Stimulated activated CD8-positive, alpha-beta memory T cell treated with anti-CD3 and anti-CD28 coated beads, Interleukin-12 subunit alpha, Interleukin-12 subunit beta, amount 100 ng/mL, for 24 hours (primary cell): ENCODE measurements around the gene RPRD2.
A peak's percentile ranks its signal among the peaks of the same experiment; 100 is the strongest.

Experiments used
- DNase-seq: peaks from one replicate; pipeline ENCODE4 v3.0.0-alpha.2; 2020; ENCODE audit errors: extremely low read depth

RPRD2 gene

DNA sequence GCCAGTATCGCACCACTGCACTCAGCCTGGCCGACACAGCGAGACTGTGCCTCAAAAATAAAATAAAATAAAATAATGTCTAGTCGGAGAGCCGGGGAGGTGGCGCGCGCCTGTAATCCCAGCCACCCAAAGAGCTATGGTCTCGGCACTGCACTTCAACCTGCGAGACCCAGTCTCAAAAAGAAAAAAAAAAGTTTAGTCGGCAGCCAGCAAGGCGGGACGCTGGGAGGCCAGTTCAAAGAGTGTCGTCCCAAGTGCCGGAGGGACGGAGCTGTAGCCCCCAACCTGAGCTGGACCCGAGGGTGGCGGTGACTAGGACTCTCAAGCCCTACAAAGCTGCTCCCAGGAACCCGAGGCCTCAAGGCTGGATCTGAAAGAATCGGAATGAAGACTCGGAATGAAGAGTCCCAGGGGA lies 151.0 kb downstream of the RPRD2 start:
- DNase-seq, result no peak

DNA sequence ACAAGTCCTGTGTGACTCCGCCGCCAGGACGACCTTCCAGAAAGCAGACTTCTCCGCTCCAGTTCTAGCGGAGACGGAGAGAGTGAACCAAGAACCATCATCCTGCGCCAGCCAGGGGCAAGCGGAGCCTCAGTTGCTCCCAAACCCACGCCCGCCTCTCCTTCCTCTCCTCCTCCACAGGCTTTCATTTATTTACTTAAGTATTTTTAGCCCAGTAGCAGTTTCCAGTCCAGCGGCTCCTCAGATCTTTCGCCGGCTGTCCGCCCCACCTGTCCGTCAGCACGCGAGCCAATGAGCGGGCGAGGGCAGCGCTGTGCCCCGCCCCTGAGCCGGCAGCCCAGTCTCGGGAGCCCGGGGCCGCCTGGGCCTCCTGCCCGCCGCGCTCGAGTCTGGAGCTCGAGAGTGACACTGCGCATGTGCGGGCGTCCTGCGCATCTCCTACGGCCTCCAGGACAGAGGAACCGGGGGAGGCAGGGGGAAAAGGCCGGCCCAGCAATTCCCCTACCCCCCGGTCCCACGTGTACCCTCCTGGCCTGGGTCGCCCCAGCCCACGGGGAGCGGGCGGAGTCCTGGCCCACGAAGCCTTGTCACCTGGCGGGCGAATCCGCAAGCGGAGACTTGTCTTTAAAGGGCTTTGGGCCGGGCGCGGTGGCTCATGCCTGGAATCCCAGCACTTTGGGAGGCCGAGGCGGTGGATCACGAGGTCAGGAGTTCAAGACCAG lies 151.5 kb downstream of the RPRD2 start, which contains the start of gene FALEC:
Gene FALEC (plus strand): TSS at position 425 of the 722 bp plus-strand sequence.
- peak; percentile 82 for DNase-seq

DNA sequence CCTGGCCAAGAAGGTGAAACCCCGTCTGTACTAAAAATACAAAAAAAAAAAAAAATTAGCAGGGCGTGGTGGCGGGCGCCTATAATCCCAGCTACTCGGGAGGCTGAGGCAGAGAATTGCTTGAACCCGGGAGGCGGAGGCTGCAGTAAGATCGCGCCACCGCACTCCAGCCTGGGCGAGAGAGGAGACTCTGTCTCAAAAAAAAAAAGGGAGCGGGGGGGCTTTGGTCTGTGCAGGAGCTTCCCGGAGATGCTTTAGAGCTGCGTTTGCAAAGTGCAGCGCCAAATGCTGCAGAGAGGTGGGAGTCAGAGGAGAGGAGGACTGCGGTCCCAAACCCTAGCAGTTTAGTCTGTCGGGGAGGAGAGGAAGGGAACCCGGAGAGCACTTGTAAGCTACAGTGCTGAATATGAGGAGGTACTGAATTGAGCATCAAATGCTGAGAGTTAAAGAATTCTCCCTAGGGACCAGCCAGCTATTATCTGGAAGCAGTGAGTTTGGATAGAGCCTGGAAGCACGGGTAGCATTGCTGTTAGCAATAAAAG lies 152.2 kb downstream of the RPRD2 start:
- no peak for DNase-seq

DNA sequence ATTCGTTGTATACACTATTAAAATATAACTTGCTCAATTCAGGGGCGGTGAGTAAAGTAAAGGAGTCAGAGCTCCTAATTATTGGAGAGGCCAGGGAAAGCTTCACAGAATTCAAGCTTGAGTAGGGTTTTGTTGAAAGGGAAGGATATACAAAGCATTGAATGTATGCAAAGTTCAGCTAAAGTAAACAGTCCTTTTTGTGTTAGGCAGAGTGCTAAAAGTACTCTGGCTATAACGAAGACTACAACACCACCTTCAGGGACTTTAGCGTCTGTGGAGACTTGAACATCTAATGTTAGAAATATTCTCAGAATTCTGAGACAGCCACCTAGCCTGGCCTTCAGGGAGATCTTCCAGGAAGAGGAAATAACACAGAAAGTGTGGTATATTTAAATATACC lies 152.7 kb downstream of the RPRD2 start:
- DNase-seq, result no peak

- DNase-seq, result no peak
These were observed 157.4 kb downstream of the RPRD2 start for GRCh38 chr1:150521196-150521968.

DNA sequence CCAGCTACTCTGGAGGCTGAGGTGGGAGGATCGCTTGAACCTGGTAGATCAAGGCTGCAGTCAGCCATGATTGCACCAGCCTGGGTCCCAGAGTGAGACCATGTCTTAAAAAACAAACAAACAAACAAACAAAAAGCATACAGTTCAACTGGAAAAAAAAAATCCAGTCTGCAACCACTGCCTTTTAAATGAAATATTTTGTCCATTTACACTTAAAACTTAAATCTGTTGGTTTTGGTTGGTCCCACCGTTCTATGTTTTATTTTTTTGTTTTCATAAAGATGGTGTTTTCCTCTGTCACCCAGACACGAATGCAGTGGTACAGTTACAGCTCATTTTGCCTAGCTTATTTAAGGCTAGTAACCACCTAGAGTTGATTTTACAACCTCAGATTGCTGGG lies 161.4 kb downstream of the RPRD2 start:
- DNase-seq, result no peak
